ENCODE measurements around the gene ARPC1B. TPM values are rescaled to one million over a fixed set of nuclear protein-coding genes. Genes with fewer than 3 reads are reported as not detected.
A peak's percentile ranks its signal among the peaks of the same experiment; 100 is the strongest.

Gene ARPC1B
- total and polyA plus RNA-seq, 2 experiments from 2014 or later, result 101 to 132 TPM

- Mint-ChIP-seq H3K4me1 (peaks cover 19% of the 10 kb centered on the region), H3K27ac (peak within 1 kb of the TSS; percentile 99), H3K4me3 (peak within 1 kb of the TSS; percentile 98), H3K36me3 (ENCODE audit: low read depth) (peaks cover 48% of the 10 kb centered on the region), H3K27me3 (ENCODE audit: insufficient read depth, low read depth, poor library complexity) (peaks cover 9% of the 10 kb centered on the region), H3K9me3 (no peaks in the 10 kb centered on the region; the same call in 2 of the 3 replicates)
- Histone ChIP-seq H3K4me2 (peak within 1 kb of the TSS; percentile 99), H4K20me1 (replicated peaks; ENCODE audit: insufficient read depth) (peaks cover 32% of the 10 kb centered on the region), H3K27me3 (ENCODE audit: insufficient read depth) (no peaks in the 10 kb centered on the region), H3K4me1 (ENCODE audit: insufficient read depth) (peaks cover 19% of the 10 kb centered on the region), H3K36me3 (ENCODE audit: insufficient read depth) (peaks cover 22% of the 10 kb centered on the region), H3K79me2 (replicated peaks; ENCODE audit: insufficient read depth) (peaks cover 70% of the 10 kb centered on the region), H3K4me3 (peak within 1 kb of the TSS; percentile 97), H2AFZ (peak within 1 kb of the TSS; percentile 95), H3K27ac (ENCODE audit: low read depth) (peak within 1 kb of the TSS; percentile 97), H3F3A (replicated peaks; ENCODE audit: low read depth) (peaks cover 20% of the 10 kb centered on the region; the same call in 1 of the 2 replicates), H3K9me2 (ENCODE audit: insufficient read depth) (no peaks in the 10 kb centered on the region)
- TF ChIP-seq EZH2 (IDR thresholded peaks at IDR 0.05; ENCODE audit: low read depth, unreplicated experiment) (no peak), CTCF (conservative IDR thresholded peaks at IDR 0.05; ENCODE audit: low read depth in 2 of 2) (no peak), POLR2AphosphoS5 (IDR thresholded peaks at IDR 0.05; ENCODE audit: low read depth) (peak; percentile 84), STAT1 (IDR thresholded peaks at IDR 0.05; ENCODE audit: unreplicated experiment) (no peak), ZNF114 (CRISPR knock-in tag; IDR thresholded peaks at IDR 0.05) (no peak), CREB1 (CRISPR knock-in tag; IDR thresholded peaks at IDR 0.05; ENCODE audit: low read depth) (peak; percentile 48; the same call in 1 of the 2 replicates)
- TF ChIP-seq, protein P1, sequence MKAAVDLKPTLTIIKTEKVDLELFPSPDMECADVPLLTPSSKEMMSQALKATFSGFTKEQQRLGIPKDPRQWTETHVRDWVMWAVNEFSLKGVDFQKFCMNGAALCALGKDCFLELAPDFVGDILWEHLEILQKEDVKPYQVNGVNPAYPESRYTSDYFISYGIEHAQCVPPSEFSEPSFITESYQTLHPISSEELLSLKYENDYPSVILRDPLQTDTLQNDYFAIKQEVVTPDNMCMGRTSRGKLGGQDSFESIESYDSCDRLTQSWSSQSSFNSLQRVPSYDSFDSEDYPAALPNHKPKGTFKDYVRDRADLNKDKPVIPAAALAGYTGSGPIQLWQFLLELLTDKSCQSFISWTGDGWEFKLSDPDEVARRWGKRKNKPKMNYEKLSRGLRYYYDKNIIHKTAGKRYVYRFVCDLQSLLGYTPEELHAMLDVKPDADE (IDR thresholded peaks at IDR 0.05), result peak; percentile 93
- TF ChIP-seq, protein P2, sequence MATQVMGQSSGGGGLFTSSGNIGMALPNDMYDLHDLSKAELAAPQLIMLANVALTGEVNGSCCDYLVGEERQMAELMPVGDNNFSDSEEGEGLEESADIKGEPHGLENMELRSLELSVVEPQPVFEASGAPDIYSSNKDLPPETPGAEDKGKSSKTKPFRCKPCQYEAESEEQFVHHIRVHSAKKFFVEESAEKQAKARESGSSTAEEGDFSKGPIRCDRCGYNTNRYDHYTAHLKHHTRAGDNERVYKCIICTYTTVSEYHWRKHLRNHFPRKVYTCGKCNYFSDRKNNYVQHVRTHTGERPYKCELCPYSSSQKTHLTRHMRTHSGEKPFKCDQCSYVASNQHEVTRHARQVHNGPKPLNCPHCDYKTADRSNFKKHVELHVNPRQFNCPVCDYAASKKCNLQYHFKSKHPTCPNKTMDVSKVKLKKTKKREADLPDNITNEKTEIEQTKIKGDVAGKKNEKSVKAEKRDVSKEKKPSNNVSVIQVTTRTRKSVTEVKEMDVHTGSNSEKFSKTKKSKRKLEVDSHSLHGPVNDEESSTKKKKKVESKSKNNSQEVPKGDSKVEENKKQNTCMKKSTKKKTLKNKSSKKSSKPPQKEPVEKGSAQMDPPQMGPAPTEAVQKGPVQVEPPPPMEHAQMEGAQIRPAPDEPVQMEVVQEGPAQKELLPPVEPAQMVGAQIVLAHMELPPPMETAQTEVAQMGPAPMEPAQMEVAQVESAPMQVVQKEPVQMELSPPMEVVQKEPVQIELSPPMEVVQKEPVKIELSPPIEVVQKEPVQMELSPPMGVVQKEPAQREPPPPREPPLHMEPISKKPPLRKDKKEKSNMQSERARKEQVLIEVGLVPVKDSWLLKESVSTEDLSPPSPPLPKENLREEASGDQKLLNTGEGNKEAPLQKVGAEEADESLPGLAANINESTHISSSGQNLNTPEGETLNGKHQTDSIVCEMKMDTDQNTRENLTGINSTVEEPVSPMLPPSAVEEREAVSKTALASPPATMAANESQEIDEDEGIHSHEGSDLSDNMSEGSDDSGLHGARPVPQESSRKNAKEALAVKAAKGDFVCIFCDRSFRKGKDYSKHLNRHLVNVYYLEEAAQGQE (IDR thresholded peaks at IDR 0.05; ENCODE audit: unreplicated experiment), result peak; percentile 19
- DNase-seq (ENCODE audit: low spot score) (peak; percentile 98), ATAC-seq (peak; percentile 93)
Measured at GRCh38 chr7:99438573-99439480, 64.3 kb downstream of the ARPC1B start, which contains the start of the genes CPSF4 and PTCD1. Gene CPSF4, plus strand, starts transcription at chr7:99438943. Its CDS starts 140 bp downstream, at chr7:99439083. Gene PTCD1, minus strand, starts transcription at chr7:99438798. Its CDS starts 3,556 bp downstream, at chr7:99435242.

Data from GM23338 (cell line).